CD4-positive, alpha-beta T cell treated with Interleukin-12 subunit alpha and Interleukin-12 subunit beta, for 1 hour (primary cell): ENCODE data around the gene ASB3.
"Not testable (repeated sequence)": the region's sequence is repeated elsewhere in the genome, so short reads cannot be mapped to it uniquely, and the experiment has no call there.

Experiments
- DNase-seq: peaks from one replicate; pipeline ENCODE4 v3.0.0-alpha.2; 2020

The ASB3 gene

GRCh38 chr2:53785366-53785765, 1.4 kb downstream of the ASB3 start:
- DNase-seq = no peak

- no peak for DNase-seq
Measured at GRCh38 chr2:53784436-53784835, 2.3 kb downstream of the ASB3 start.

- DNase-seq = no peak
Measured at GRCh38 chr2:53782676-53783075, 4.1 kb downstream of the ASB3 start.

GRCh38 chr2:53780056-53780455, 6.7 kb downstream of the ASB3 start:
- DNase-seq = no peak

- DNase-seq = no peak
Measured at GRCh38 chr2:53778536-53779162, 8.1 kb downstream of the ASB3 start.

- no peak for DNase-seq
Measured at GRCh38 chr2:53777134-53777533, 9.6 kb downstream of the ASB3 start.

- no peak for DNase-seq
Measured at GRCh38 chr2:53770264-53770663, 16.5 kb downstream of the ASB3 start.

- no peak for DNase-seq
Measured at GRCh38 chr2:53769318-53769945, 17.3 kb downstream of the ASB3 start.

GRCh38 chr2:53768242-53768542, 18.6 kb downstream of the ASB3 start:
- no peak for DNase-seq

- peak; percentile 87 for DNase-seq
Measured at GRCh38 chr2:53767405-53768241, 19.1 kb downstream of the ASB3 start, which contains the start of gene CHAC2. Gene CHAC2 (plus strand): TSS chr2:53767804. CDS start chr2:53767887, 83 bp downstream.

- DNase-seq = no peak
Measured at GRCh38 chr2:53765767-53766166, 21.0 kb downstream of the ASB3 start.

- not testable (repeated sequence) for DNase-seq
Measured at GRCh38 chr2:53757206-53757605, 29.5 kb downstream of the ASB3 start.

- DNase-seq = no peak
Measured at GRCh38 chr2:53756644-53757043, 30.1 kb downstream of the ASB3 start.

- DNase-seq = no peak
Measured at GRCh38 chr2:53755121-53755520, 31.6 kb downstream of the ASB3 start.

- DNase-seq = no peak
Measured at GRCh38 chr2:53753041-53753440, 33.7 kb downstream of the ASB3 start.

- DNase-seq = no peak
Measured at GRCh38 chr2:53752385-53752784, 34.4 kb downstream of the ASB3 start.

GRCh38 chr2:53751728-53752127, 35.0 kb downstream of the ASB3 start:
- DNase-seq = no peak

GRCh38 chr2:53750041-53750768, 36.5 kb downstream of the ASB3 start:
- no peak for DNase-seq

- DNase-seq = no peak
Measured at GRCh38 chr2:53744395-53745065, 42.2 kb downstream of the ASB3 start.

- DNase-seq = no peak
Measured at GRCh38 chr2:53740170-53740569, 46.6 kb downstream of the ASB3 start.

- DNase-seq = no peak
Measured at GRCh38 chr2:53739032-53739431, 47.7 kb downstream of the ASB3 start.

GRCh38 chr2:53737091-53737490, 49.7 kb downstream of the ASB3 start:
- DNase-seq = no peak
